ENCODE measurements around the gene PBXIP1. TPM values are rescaled to one million over a fixed set of nuclear protein-coding genes. Genes with fewer than 3 reads are reported as not detected.

Gene PBXIP1
- total RNA-seq, 1 experiment from 2014 or later: 42.5 TPM

DNA sequence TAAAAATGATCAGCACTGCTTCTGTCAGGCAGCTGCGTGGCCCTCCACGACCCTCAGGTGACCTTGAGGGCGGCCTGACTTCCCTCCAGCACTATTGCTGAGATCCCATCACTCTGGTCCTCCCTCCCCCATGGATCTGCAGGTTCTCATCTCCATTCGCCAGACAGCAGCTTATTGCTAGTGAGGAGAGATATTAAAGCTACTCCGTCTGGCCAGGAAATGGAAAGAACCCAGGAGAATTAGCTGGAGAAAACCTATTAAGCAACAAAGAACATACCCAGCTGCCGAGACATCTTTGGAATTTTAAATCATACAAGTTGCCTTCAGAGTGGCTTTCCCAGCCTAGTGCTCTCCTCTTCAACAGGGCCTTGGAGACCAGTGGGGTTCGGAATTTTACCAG lies 60.1 kb downstream of the PBXIP1 start:
- no peak for DNase-seq (ENCODE audit: low spot score)

Small RNAs within 50 kb of the gene (small RNA-seq; reads per million reads assigned to genes)
- gene MIR4258 (not detected), gene RF00017 (not detected)

Other genes with a start within 250 kb of the PBXIP1 start
- not detected in 2 replicates for gene KCNN3, start 85.8 kb downstream of the PBXIP1 start, total RNA-seq (2014; rRNA removed; shearing (Covaris generic))
- gene PMVK, start 19.4 kb downstream of the PBXIP1 start, total RNA-seq (2014; rRNA removed; shearing (Covaris generic)): 15.7 and 18.9 TPM in 2 replicates
- 36.3 and 43.4 TPM in 2 replicates for gene PYGO2, start 5.7 kb upstream of the PBXIP1 start, total RNA-seq (2014; rRNA removed; shearing (Covaris generic))
- gene SHC1, start 14.6 kb upstream of the PBXIP1 start, total RNA-seq (2014; rRNA removed; shearing (Covaris generic)): 112 and 120 TPM in 2 replicates
- 189 and 196 TPM in 2 replicates for gene CKS1B, start 18.6 kb upstream of the PBXIP1 start, total RNA-seq (2014; rRNA removed; shearing (Covaris generic))
- gene FLAD1, start 27.2 kb upstream of the PBXIP1 start, total RNA-seq (2014; rRNA removed; shearing (Covaris generic)): 83.1 and 85.5 TPM in 2 replicates
- gene LENEP, start 37.5 kb upstream of the PBXIP1 start, total RNA-seq (2014; rRNA removed; shearing (Covaris generic)): 0.16 and 0.18 TPM in 2 replicates
- 81.9 and 83.4 TPM in 2 replicates for gene ZBTB7B, start 46.7 kb upstream of the PBXIP1 start, total RNA-seq (2014; rRNA removed; shearing (Covaris generic))
- 0.70 and 3.3 TPM in 2 replicates for gene DCST2, start 77.7 kb upstream of the PBXIP1 start, total RNA-seq (2014; rRNA removed; shearing (Covaris generic))
- 0.05 TPM in 1 of 2 replicates, not detected in the other for gene DCST1, start 77.7 kb upstream of the PBXIP1 start, total RNA-seq (2014; rRNA removed; shearing (Covaris generic))
- 177 and 185 TPM in 2 replicates for gene ADAM15, start 95.2 kb upstream of the PBXIP1 start, total RNA-seq (2014; rRNA removed; shearing (Covaris generic))
- 34.6 and 45.0 TPM in 2 replicates for gene EFNA4, start 107.6 kb upstream of the PBXIP1 start, total RNA-seq (2014; rRNA removed; shearing (Covaris generic))
- gene EFNA3, start 122.7 kb upstream of the PBXIP1 start, total RNA-seq (2014; rRNA removed; shearing (Covaris generic)): 2.4 and 3.9 TPM in 2 replicates
- 49.8 and 62.7 TPM in 2 replicates for gene EFNA1, start 171.8 kb upstream of the PBXIP1 start, total RNA-seq (2014; rRNA removed; shearing (Covaris generic))
- 38.8 and 47.5 TPM in 2 replicates for gene SLC50A1, start 179.8 kb upstream of the PBXIP1 start, total RNA-seq (2014; rRNA removed; shearing (Covaris generic))
- 86.2 and 100 TPM in 2 replicates for gene DPM3, start 184.4 kb upstream of the PBXIP1 start, total RNA-seq (2014; rRNA removed; shearing (Covaris generic))
- 107 and 128 TPM in 2 replicates for gene KRTCAP2, start 217.2 kb upstream of the PBXIP1 start, total RNA-seq (2014; rRNA removed; shearing (Covaris generic))
- not detected in 2 replicates for gene TRIM46, start 217.8 kb upstream of the PBXIP1 start, total RNA-seq (2014; rRNA removed; shearing (Covaris generic))